H9 (cell line): ENCODE measurements around the gene ZBP1. TPM values are rescaled to one million over a fixed set of nuclear protein-coding genes. Genes with fewer than 3 reads are reported as not detected.

Experiments used
- DNase-seq: peaks from one replicate; pipeline ENCODE4 v3.0.0-alpha.2; 2017
- H2AFZ ChIP-seq: one replicate; pipeline ENCODE4 v1.6.1; 2013; ENCODE audit warnings: mild to moderate bottlenecking, low read length, control low read depth, moderate library complexity
- H2AK5ac ChIP-seq: 2 replicates; pipeline ENCODE4 v1.6.1; 2013; ENCODE audit warnings: low read length, control low read depth, mixed read lengths; ENCODE audit not compliant: insufficient read length
- H2BK120ac ChIP-seq: one replicate; pipeline ENCODE4 v1.6.1; 2013; ENCODE audit warnings: low read depth, mild to moderate bottlenecking, low read length, control low read depth, inconsistent platforms; ENCODE audit not compliant: poor library complexity, severe bottlenecking
- H2BK12ac ChIP-seq: 2 replicates; pipeline ENCODE4 v1.6.1; 2013; ENCODE audit warnings: low read length, control low read depth, mixed read lengths, low read depth; ENCODE audit not compliant: insufficient read length
- H2BK15ac ChIP-seq: 2 replicates; pipeline ENCODE4 v1.6.1; 2013; ENCODE audit warnings: low read depth, low read length, control low read depth
- H2BK20ac ChIP-seq: one replicate; pipeline ENCODE4 v1.6.1; 2013; ENCODE audit warnings: low read depth, mild to moderate bottlenecking, low read length, control low read depth, inconsistent platforms; ENCODE audit not compliant: poor library complexity, severe bottlenecking
- H2BK5ac ChIP-seq: 2 replicates; pipeline ENCODE4 v1.6.1; 2013; ENCODE audit warnings: low read length, control low read depth, mixed read lengths; ENCODE audit not compliant: insufficient read length
- H3K14ac ChIP-seq: 2 replicates; pipeline ENCODE4 v1.6.1; 2013; ENCODE audit warnings: low read length, control low read depth; ENCODE audit not compliant: insufficient read depth
- H3K18ac ChIP-seq: 2 replicates; pipeline ENCODE4 v1.6.1; 2013; ENCODE audit warnings: low read depth, mild to moderate bottlenecking, mixed read lengths, low read length, control low read depth; ENCODE audit not compliant: insufficient read length
- H3K23ac ChIP-seq: 2 replicates; pipeline ENCODE4 v1.6.1; 2013; ENCODE audit warnings: low read length, control low read depth, mixed read lengths, low read depth; ENCODE audit not compliant: insufficient read length
- H3K23me2 ChIP-seq: 2 replicates; pipeline ENCODE4 v1.6.1; 2013; ENCODE audit warnings: low read depth, mild to moderate bottlenecking, mixed read lengths, low read length, control low read depth; ENCODE audit not compliant: insufficient read length, poor library complexity, severe bottlenecking
- H3K27ac ChIP-seq: 2 replicates; pipeline ENCODE4 v1.5.1; 2013; ENCODE audit warnings: low read length, control low read depth, mixed read lengths, low read depth; ENCODE audit not compliant: insufficient read length
- H3K27me3 ChIP-seq: 2 replicates; pipeline ENCODE4 v1.6.1; 2013; ENCODE audit warnings: low read length, control low read depth, inconsistent platforms; ENCODE audit not compliant: insufficient read depth
- H3K4ac ChIP-seq: 2 replicates; pipeline ENCODE4 v1.6.1; 2013; ENCODE audit warnings: low read depth, mild to moderate bottlenecking, control low read depth, inconsistent platforms, low read length, moderate library complexity
- H3K4me1 ChIP-seq: 2 replicates; pipeline ENCODE4 v1.6.1; 2013; ENCODE audit warnings: low read length, control low read depth, inconsistent platforms; ENCODE audit not compliant: insufficient read depth
- H3K4me2 ChIP-seq: 2 replicates; pipeline ENCODE4 v1.6.1; 2013; ENCODE audit warnings: low read length, control low read depth, mixed read lengths; ENCODE audit not compliant: insufficient read length, insufficient read depth
- H3K56ac ChIP-seq: 2 replicates; pipeline ENCODE4 v1.6.1; 2013; ENCODE audit warnings: low read depth, mild to moderate bottlenecking, mixed read lengths, low read length, control low read depth; ENCODE audit not compliant: insufficient read length
- H3K79me1 ChIP-seq: 2 replicates; pipeline ENCODE4 v1.6.1; 2013; ENCODE audit warnings: low read depth, mild to moderate bottlenecking, moderate library complexity, low read length, control low read depth, inconsistent platforms; ENCODE audit not compliant: insufficient read depth, poor library complexity, severe bottlenecking
- H3K79me2 ChIP-seq: 2 replicates; pipeline ENCODE4 v1.6.1; 2013; ENCODE audit warnings: low read length, control low read depth, inconsistent platforms; ENCODE audit not compliant: insufficient read depth
- H3K9ac ChIP-seq: 2 replicates; pipeline ENCODE4 v1.6.1; 2013; ENCODE audit warnings: low read length, control low read depth, mixed read lengths; ENCODE audit not compliant: insufficient read length; ENCODE audit errors: extremely low read depth
- H3K9me3 ChIP-seq: one replicate; pipeline ENCODE4 v1.6.1; 2013; ENCODE audit warnings: low read depth, low read length, inconsistent platforms; ENCODE audit not compliant: control insufficient read depth
- H3T11ph ChIP-seq: one replicate; pipeline ENCODE4 v1.6.1; 2013; ENCODE audit warnings: mild to moderate bottlenecking, low read length, control low read depth, inconsistent platforms
- H4K20me1 ChIP-seq: one replicate; pipeline ENCODE4 v1.6.1; 2013; ENCODE audit not compliant: control insufficient read depth, insufficient read length, insufficient read depth
- H4K5ac ChIP-seq: 2 replicates; pipeline ENCODE4 v1.6.1; 2013; ENCODE audit warnings: low read depth, mild to moderate bottlenecking, mixed read lengths, low read length, control low read depth; ENCODE audit not compliant: insufficient read length
- H4K8ac ChIP-seq: replicated peaks from 2 replicates; pipeline ENCODE4 v1.6.1; 2013; ENCODE audit warnings: low read length, control low read depth, mixed read lengths, low read depth; ENCODE audit not compliant: insufficient read length
- H4K91ac ChIP-seq: 2 replicates; pipeline ENCODE4 v1.6.1; 2013; ENCODE audit warnings: low read depth, mild to moderate bottlenecking, moderate library complexity, mixed read lengths, low read length, control low read depth; ENCODE audit not compliant: insufficient read length
- H3K27ac Mint-ChIP-seq, 3 experiments: 2 replicates in 2 of 3; 3 replicates in 1 of 3; pipeline ENCODE4 v1.8.0; 2020 to 2021; ENCODE audit warnings: mixed read lengths in 3 of 3, mild to moderate bottlenecking in 1 of 3, moderate library complexity in 1 of 3
- H3K27me3 Mint-ChIP-seq: 2 replicates; pipeline ENCODE4 v1.8.0; 2021; ENCODE audit warnings: low read depth, mild to moderate bottlenecking, moderate library complexity, mixed read lengths
- H3K36me3 Mint-ChIP-seq, 3 experiments: 2 replicates in 2 of 3; 3 replicates in 1 of 3; pipeline ENCODE4 v1.8.0; 2020 to 2021; ENCODE audit warnings: low read depth in 3 of 3, mixed read lengths in 3 of 3; ENCODE audit not compliant: insufficient read depth in 1 of 3
- H3K4me1 Mint-ChIP-seq, 2 experiments: 2 replicates each; pipeline ENCODE4 v1.8.0; 2020; ENCODE audit warnings: mixed read lengths in 2 of 2
- H3K4me3 Mint-ChIP-seq, 2 experiments: 2 replicates in 1 of 2; 3 replicates in 1 of 2; pipeline ENCODE4 v1.8.0; 2020 to 2021; ENCODE audit warnings: mild to moderate bottlenecking in 2 of 2, mixed read lengths in 2 of 2, moderate library complexity in 1 of 2
- H3K9me3 Mint-ChIP-seq, 2 experiments: 2 replicates in 1 of 2; 3 replicates in 1 of 2; pipeline ENCODE4 v1.8.0; 2020; ENCODE audit warnings: mild to moderate bottlenecking in 2 of 2, mixed read lengths in 2 of 2, moderate library complexity in 1 of 2
- WGBS: extraction: QIAGEN DNeasy Blood & Tissue Kit; methylation state at CpG from one replicate; pipeline ENCODE4 v1.1.7; 2013; ENCODE audit warnings: missing lambda C conversion rate, low lambda C conversion rate, mixed read lengths; ENCODE audit not compliant: insufficient read length; ENCODE audit errors: extremely low coverage; 5-methylcytosine and 5-hydroxymethylcytosine counted together
- total RNA-seq: library from RNA; stranded (reverse); gene quantifications from 2 replicates; pipeline ENCODE4 v1.2.1, GENCODE V29; 2021
- TF ChIP-seq, protein P1 (sequence below): fragments of 200-600 bp; sonication (generic); conservative IDR thresholded peaks from 3 replicates; pipeline ENCODE4 v1.8.0; 2021; ENCODE audit warnings: antibody characterized with exemption, mild to moderate bottlenecking

The ZBP1 gene
- total RNA-seq, 1 experiment from 2014 or later = not detected

DNA sequence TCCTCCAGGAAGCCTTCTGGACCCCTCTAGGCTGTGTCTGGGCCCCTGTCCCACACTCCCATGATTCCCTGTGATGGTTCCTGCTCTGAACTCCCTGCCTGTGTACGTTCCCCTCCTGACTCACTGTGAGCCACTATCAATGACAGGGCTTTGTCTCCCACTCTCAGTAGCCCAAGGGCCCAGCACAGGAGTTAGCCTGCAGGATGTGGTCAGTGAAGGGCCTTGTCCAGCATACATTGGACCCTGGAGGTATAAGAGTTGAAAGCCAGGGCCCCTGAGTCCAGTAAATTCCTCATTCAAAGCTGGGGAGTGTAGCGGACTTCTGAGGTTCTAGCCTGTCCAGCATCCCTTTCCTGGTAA lies 19.0 kb downstream of the ZBP1 start:
- no peak overlapping the region for H4K8ac ChIP-seq
- no peak overlapping the region for H2BK5ac ChIP-seq
- H3K14ac ChIP-seq = no peak overlapping the region; the same call in 1 of the 2 replicates
- H2AFZ ChIP-seq = no peak overlapping the region
- H4K20me1 ChIP-seq = no peaks in the 10 kb centered on the region
- no peak overlapping the region for H3K9ac ChIP-seq
- no peaks in the 10 kb centered on the region for H3K4me1 ChIP-seq
- no peak overlapping the region for H3K23ac ChIP-seq
- H3K4ac ChIP-seq = no peak overlapping the region
- H3K23me2 ChIP-seq = no peaks in the 10 kb centered on the region
- H3K9me3 Mint-ChIP-seq = no peaks in the 10 kb centered on the region; a peak in 1 of 5 replicates
- H2BK20ac ChIP-seq = no peak overlapping the region
- H3K27ac Mint-ChIP-seq = no peak overlapping the region
- no peak overlapping the region for H3K27ac ChIP-seq
- H3K4me3 Mint-ChIP-seq = no peak overlapping the region
- H2BK15ac ChIP-seq = no peak overlapping the region
- H3K4me1 Mint-ChIP-seq = peaks cover 8 to 12% of the 10 kb centered on the region in 2 experiments
- H2BK120ac ChIP-seq = no peak overlapping the region
- H3K36me3 Mint-ChIP-seq = no peaks in the 10 kb centered on the region; a peak in 2 of 7 replicates
- H3K79me2 ChIP-seq = no peaks in the 10 kb centered on the region
- H3K27me3 ChIP-seq = no peaks in the 10 kb centered on the region
- no peak overlapping the region for H3K56ac ChIP-seq
- no peak for DNase-seq
- WGBS = no CpG with 5 or more reads among the region's 2 CpGs
- no peak overlapping the region for H4K91ac ChIP-seq
- TF ChIP-seq, protein P1, sequence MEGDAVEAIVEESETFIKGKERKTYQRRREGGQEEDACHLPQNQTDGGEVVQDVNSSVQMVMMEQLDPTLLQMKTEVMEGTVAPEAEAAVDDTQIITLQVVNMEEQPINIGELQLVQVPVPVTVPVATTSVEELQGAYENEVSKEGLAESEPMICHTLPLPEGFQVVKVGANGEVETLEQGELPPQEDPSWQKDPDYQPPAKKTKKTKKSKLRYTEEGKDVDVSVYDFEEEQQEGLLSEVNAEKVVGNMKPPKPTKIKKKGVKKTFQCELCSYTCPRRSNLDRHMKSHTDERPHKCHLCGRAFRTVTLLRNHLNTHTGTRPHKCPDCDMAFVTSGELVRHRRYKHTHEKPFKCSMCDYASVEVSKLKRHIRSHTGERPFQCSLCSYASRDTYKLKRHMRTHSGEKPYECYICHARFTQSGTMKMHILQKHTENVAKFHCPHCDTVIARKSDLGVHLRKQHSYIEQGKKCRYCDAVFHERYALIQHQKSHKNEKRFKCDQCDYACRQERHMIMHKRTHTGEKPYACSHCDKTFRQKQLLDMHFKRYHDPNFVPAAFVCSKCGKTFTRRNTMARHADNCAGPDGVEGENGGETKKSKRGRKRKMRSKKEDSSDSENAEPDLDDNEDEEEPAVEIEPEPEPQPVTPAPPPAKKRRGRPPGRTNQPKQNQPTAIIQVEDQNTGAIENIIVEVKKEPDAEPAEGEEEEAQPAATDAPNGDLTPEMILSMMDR = no peak
- H2AK5ac ChIP-seq = no peak overlapping the region
- H3K9me3 ChIP-seq = no peaks in the 10 kb centered on the region
- H3T11ph ChIP-seq = no peak overlapping the region
- no peaks in the 10 kb centered on the region for H3K79me1 ChIP-seq
- H3K18ac ChIP-seq = no peak overlapping the region
- no peak overlapping the region for H4K5ac ChIP-seq
- H2BK12ac ChIP-seq = no peak overlapping the region
- H3K4me2 ChIP-seq = no peak overlapping the region
- peaks cover 5% of the 10 kb centered on the region; the same call in 1 of the 2 replicates for H3K27me3 Mint-ChIP-seq
